C4-2B (cell line): ENCODE measurements around the gene SYVN1.

Experiments used
- ZFX ChIP-seq: fragments of 450-650 bp; IDR thresholded peaks from 2 replicates; pipeline ENCODE4 v1.6.1; 2017
- TF ChIP-seq, protein P1 (sequence below): fragments of 450-650 bp; conservative IDR thresholded peaks from 2 replicates; pipeline ENCODE4 v1.5.1; 2017; ENCODE audit warnings: mild to moderate bottlenecking

DNA sequence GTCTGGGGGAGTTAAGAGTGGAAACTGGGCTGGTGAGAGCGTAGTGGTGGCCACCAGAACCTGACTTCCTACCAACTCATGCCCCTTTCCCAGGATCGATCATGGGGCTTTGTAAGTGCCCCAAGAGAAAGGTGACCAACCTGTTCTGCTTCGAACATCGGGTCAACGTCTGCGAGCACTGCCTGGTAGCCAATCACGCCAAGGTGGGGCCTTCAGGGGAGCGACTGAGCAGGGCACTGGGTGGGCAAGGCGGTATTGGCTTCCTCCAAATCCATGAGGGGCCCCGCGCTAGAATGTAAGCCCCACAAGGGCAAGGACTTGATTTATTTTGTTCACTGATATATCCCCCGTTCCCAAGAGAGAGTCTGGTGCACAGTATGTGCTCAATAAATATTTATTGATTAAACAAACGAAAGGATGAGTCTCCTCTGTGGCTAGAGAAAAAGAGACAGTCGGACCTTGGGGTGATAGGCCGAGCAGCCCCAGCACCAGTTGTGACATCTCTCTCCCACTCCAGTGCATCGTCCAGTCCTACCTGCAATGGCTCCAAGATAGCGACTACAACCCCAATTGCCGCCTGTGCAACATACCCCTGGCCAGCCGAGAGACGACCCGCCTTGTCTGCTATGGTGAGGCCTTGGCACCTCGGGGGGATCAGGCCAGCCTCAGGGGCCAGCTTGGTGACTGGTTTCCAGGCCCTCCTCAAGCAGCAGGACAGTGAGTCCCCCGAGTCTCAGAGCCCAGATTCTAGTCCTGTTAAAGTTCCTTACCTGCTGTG is 49.5 kb downstream of the SYVN1 start:
- TF ChIP-seq, protein P1, sequence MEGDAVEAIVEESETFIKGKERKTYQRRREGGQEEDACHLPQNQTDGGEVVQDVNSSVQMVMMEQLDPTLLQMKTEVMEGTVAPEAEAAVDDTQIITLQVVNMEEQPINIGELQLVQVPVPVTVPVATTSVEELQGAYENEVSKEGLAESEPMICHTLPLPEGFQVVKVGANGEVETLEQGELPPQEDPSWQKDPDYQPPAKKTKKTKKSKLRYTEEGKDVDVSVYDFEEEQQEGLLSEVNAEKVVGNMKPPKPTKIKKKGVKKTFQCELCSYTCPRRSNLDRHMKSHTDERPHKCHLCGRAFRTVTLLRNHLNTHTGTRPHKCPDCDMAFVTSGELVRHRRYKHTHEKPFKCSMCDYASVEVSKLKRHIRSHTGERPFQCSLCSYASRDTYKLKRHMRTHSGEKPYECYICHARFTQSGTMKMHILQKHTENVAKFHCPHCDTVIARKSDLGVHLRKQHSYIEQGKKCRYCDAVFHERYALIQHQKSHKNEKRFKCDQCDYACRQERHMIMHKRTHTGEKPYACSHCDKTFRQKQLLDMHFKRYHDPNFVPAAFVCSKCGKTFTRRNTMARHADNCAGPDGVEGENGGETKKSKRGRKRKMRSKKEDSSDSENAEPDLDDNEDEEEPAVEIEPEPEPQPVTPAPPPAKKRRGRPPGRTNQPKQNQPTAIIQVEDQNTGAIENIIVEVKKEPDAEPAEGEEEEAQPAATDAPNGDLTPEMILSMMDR = no peak
- no peak for TF ChIP-seq ZFX
